Fibroblast of pulmonary artery (primary cell): ENCODE measurements around the gene CSMD2.
"Not testable (repeated sequence)": the region's sequence is repeated elsewhere in the genome, so short reads cannot be mapped to it uniquely, and the experiment has no call there.

Experiments used
- DNase-seq: peaks from one replicate; pipeline ENCODE4 v3.0.0-alpha.2; 2010; ENCODE audit warnings: low read depth
- H3K4me3 ChIP-seq: replicated peaks from 2 replicates; pipeline ENCODE4 v1.5.1; 2011; ENCODE audit warnings: low read depth, mild to moderate bottlenecking, control low read depth, low read length, moderate library complexity
- TF ChIP-seq, protein P1 (sequence below): IDR thresholded peaks from 2 replicates; pipeline ENCODE4 v1.5.1; 2011; ENCODE audit warnings: mild to moderate bottlenecking, control low read depth, low read length, inconsistent platforms; ENCODE audit errors: missing control alignments

Gene CSMD2

GRCh38 chr1:34029515-34029914, 135.5 kb downstream of the CSMD2 start:
- TF ChIP-seq, protein P1, sequence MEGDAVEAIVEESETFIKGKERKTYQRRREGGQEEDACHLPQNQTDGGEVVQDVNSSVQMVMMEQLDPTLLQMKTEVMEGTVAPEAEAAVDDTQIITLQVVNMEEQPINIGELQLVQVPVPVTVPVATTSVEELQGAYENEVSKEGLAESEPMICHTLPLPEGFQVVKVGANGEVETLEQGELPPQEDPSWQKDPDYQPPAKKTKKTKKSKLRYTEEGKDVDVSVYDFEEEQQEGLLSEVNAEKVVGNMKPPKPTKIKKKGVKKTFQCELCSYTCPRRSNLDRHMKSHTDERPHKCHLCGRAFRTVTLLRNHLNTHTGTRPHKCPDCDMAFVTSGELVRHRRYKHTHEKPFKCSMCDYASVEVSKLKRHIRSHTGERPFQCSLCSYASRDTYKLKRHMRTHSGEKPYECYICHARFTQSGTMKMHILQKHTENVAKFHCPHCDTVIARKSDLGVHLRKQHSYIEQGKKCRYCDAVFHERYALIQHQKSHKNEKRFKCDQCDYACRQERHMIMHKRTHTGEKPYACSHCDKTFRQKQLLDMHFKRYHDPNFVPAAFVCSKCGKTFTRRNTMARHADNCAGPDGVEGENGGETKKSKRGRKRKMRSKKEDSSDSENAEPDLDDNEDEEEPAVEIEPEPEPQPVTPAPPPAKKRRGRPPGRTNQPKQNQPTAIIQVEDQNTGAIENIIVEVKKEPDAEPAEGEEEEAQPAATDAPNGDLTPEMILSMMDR, result no peak
- no peak for DNase-seq

DNA sequence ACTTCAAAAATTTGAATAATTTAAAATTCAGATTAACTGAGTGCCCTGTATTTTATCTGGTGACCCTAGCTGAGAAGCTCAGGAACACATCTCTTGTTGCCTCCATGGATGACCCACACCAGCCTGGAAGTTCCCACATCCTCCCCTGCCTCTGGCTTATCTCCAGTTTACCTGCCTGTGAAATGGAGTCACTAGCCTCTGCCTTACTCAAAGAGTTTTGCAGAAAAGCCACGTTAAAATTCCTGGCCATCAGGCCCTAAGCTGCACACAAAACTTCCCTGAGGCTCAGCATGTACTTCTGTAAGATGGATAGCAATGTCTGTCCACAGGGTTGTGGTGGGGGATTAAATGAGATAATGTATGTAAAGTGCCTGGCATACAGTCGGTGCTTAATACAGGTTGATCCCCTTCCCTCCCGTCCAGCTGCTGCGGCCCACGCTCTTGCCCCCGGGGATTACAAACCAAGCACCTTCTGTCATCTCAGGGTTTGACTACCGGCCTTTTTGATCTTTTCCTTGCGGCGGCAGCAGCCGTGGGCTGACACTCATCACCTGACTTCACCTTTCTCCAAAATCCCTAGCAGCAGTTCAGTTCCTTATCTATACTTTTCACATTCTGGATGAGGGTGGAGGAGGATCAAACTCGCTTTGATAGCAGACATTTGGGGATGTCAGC, 136.5 kb downstream of the CSMD2 start:
- no peak overlapping the region for H3K4me3 ChIP-seq
- DNase-seq, result no peak
- TF ChIP-seq, protein P1, result no peak

More at GRCh38 chr1:34029515-34029914, 135.5 kb downstream of the CSMD2 start:
- no peak overlapping the region for H3K4me3 ChIP-seq

GRCh38 chr1:34025675-34026074, 139.4 kb downstream of the CSMD2 start:
- no peak for DNase-seq
- H3K4me3 ChIP-seq, result no peak overlapping the region
- TF ChIP-seq, protein P1, result no peak

GRCh38 chr1:34024485-34024884, 140.5 kb downstream of the CSMD2 start:
- TF ChIP-seq, protein P1, result no peak
- no peak for DNase-seq
- no peak overlapping the region for H3K4me3 ChIP-seq

DNA sequence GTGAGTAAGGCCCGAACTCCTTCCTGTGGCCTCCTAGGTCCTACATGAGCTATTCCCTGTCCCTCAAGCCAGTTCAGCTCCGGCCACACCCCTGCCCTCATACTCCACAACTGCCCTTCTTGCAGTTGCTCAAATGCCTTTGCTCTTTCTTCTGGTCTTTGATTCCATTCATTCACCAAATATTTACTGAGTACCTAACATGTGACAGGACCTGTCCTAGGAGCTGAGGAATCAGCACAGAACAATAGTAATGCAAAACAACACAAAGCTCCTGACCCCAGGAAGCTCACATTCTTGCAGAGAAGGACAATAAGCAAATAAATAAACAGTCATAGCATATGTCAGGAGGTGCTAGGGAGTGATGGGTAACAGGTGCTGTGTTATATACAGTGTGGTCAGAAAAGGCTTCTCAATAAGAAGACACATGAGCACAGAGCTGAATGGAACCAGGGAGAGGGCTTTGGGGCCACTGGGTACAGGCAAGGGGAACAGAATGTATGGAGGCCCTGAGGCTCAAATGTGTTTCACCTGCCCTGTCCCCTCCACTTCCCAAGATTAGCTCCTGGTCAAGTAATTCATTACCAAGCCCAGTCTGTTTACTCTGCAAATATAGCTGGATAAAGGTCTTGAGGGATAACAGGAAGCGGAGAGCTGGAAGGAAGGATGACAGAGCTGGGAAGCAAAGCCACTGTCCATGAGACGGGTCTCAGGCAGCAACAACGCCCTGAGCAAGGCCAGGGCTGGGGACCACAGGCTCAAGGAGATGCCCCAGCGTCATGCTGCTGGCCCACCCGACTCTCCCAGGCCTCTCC, 145.1 kb downstream of the CSMD2 start:
- H3K4me3 ChIP-seq, result no peak overlapping the region
- TF ChIP-seq, protein P1, result no peak
- no peak for DNase-seq

GRCh38 chr1:34018285-34018684, 146.7 kb downstream of the CSMD2 start:
- H3K4me3 ChIP-seq, result no peak overlapping the region
- no peak for DNase-seq
- TF ChIP-seq, protein P1, result no peak

DNA sequence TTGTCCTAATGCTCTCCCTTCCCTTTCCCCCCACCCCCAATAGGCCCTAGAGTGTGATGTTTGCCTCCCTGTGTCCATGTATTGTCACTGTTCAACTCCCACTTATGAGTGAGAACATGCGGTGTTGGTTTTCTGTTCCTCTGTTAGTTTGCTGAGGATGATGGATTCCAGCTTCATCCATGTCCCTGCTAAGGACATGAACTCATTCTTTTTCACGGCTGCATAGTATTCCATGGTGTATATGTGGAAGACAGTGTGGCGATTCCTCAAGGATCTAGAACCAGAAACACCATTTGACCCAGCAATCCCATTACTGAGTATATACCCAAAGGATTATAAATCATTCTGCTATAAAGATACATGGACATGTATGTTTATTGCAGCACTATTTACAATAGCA, 148.7 kb downstream of the CSMD2 start:
- DNase-seq, H3K4me3 ChIP-seq: not testable (repeated sequence)
